H1 (cell line): Measurements from ENCODE around the gene SUSD6. TPM values are rescaled to one million over a fixed set of nuclear protein-coding genes. Genes with fewer than 3 reads are reported as not detected.

Source experiments
- CTCF ChIA-PET: fragments of 300-600 bp; sonication (Branson Sonifier 250); formaldehyde crosslinking; loops from one replicate; lab custom pipeline; 2021; ENCODE audit not compliant: partially characterized antibody; lab: Charles Lee
- POLR2A ChIA-PET: fragments of 300-600 bp; sonication (Branson Sonifier 250); formaldehyde crosslinking; loops from one replicate; lab custom pipeline; 2021; ENCODE audit warnings: inconsistent platforms; ENCODE audit not compliant: partially characterized antibody; lab: Charles Lee
- DNase-seq, 2 experiments: peaks; one replicate each; pipeline versions ENCODE4 v3.0.0 to v3.0.0-alpha.2; 2010 to 2022; ENCODE audit warnings: low spot score in 2 of 2, low read depth in 1 of 2, mixed read lengths in 1 of 2
- FAIRE-seq: peaks from 2 replicates; lab custom pipeline; 2011; peaks lifted over from hg19 to GRCh38; lab: Jason Lieb, UNC
- H2AFZ ChIP-seq: 2 replicates; pipeline ENCODE4 v1.8.1; 2012; ENCODE audit warnings: low read length, inconsistent platforms
- H2AK5ac ChIP-seq: 2 replicates; pipeline ENCODE4 v1.6.1; 2013; ENCODE audit warnings: low read depth, low read length
- H2BK120ac ChIP-seq: replicated peaks from 2 replicates; pipeline ENCODE3; 2013; ENCODE audit warnings: low read depth, low read length, inconsistent platforms
- H2BK12ac ChIP-seq: 2 replicates; pipeline ENCODE4 v1.6.1; 2013; ENCODE audit warnings: low read depth, low read length
- H2BK15ac ChIP-seq: 2 replicates; pipeline ENCODE4 v1.6.1; 2013; ENCODE audit warnings: low read length
- H2BK20ac ChIP-seq: 2 replicates; pipeline ENCODE4 v1.6.1; 2013; ENCODE audit warnings: low read length
- H2BK5ac ChIP-seq: 2 replicates; pipeline ENCODE4 v1.6.1; 2013; ENCODE audit warnings: low read depth, low read length
- H3K14ac ChIP-seq: 2 replicates; pipeline ENCODE4 v1.6.1; 2013; ENCODE audit warnings: inconsistent platforms; ENCODE audit not compliant: insufficient read length
- H3K18ac ChIP-seq: 2 replicates; pipeline ENCODE4 v1.6.1; 2013; ENCODE audit warnings: low read length; ENCODE audit errors: extremely low read depth
- H3K23ac ChIP-seq: 2 replicates; pipeline ENCODE4 v1.6.1; 2013; ENCODE audit warnings: inconsistent platforms; ENCODE audit not compliant: insufficient read length
- H3K23me2 ChIP-seq: 2 replicates; pipeline ENCODE4 v1.6.1; 2013; ENCODE audit warnings: low read depth, low read length
- H3K27ac ChIP-seq: 2 replicates; pipeline ENCODE4 v1.6.1; 2011; ENCODE audit warnings: low read depth, low read length, inconsistent platforms
- H3K27me3 ChIP-seq, 4 experiments: replicated peaks in 1 of 4; 1 replicate in 1 of 4; 2 replicates in 3 of 4; pipeline versions ENCODE4 v1.6.1 to v1.8.1; 2011 to 2013; ENCODE audit warnings: low read length in 3 of 4, mild to moderate bottlenecking in 3 of 4, inconsistent platforms in 2 of 4, mixed read lengths in 2 of 4, moderate library complexity in 1 of 4; ENCODE audit not compliant: control insufficient read depth in 3 of 4, insufficient read depth in 3 of 4; ENCODE audit errors: extremely low read depth in 1 of 4
- H3K36me3 ChIP-seq, 4 experiments: 2 replicates each; pipeline versions ENCODE4 v1.6.1 to v1.8.1; 2011 to 2013; ENCODE audit warnings: mild to moderate bottlenecking in 4 of 4, low read length in 3 of 4, moderate library complexity in 2 of 4, control low read depth in 1 of 4, inconsistent platforms in 1 of 4; ENCODE audit not compliant: insufficient read depth in 4 of 4, control insufficient read depth in 2 of 4
- H3K4ac ChIP-seq: replicated peaks from 2 replicates; pipeline ENCODE3; 2013; ENCODE audit warnings: low read length, low read depth, mixed read lengths, inconsistent platforms; ENCODE audit not compliant: insufficient read length
- H3K4me1 ChIP-seq, 4 experiments: replicated peaks in 1 of 4; 1 replicate in 1 of 4; 2 replicates in 3 of 4; pipeline versions ENCODE4 v1.6.1 to v1.8.1; 2011 to 2013; ENCODE audit warnings: low read length in 3 of 4, inconsistent platforms in 2 of 4, mixed read lengths in 1 of 4; ENCODE audit not compliant: insufficient read depth in 4 of 4, control insufficient read depth in 3 of 4
- H3K4me2 ChIP-seq, 2 experiments: 2 replicates each; pipeline versions ENCODE4 v1.6.1 to v1.8.1; 2011 to 2013; ENCODE audit warnings: low read depth in 2 of 2, low read length in 2 of 2, control low read depth in 1 of 2, inconsistent platforms in 1 of 2, mild to moderate bottlenecking in 1 of 2; ENCODE audit not compliant: insufficient read depth in 1 of 2
- H3K4me3 ChIP-seq, 4 experiments: fragments of 200-600, 300-600 bp in 1 of 4; sonication (generic), shearing (Covaris generic), sonication (Bioruptor Twin) in 1 of 4; 2 replicates each; pipeline versions ENCODE4 v1.5.1 to v1.8.1; 2011 to 2016; ENCODE audit warnings: low read length in 4 of 4, low read depth in 3 of 4, control low read depth in 2 of 4, inconsistent platforms in 2 of 4, mild to moderate bottlenecking in 2 of 4, mixed read lengths in 1 of 4, moderate library complexity in 1 of 4; ENCODE audit not compliant: insufficient read depth in 2 of 4; ENCODE audit errors: extremely low read depth in 1 of 4
- H3K56ac ChIP-seq: replicated peaks from 2 replicates; pipeline ENCODE3; 2013; ENCODE audit warnings: low read depth, mild to moderate bottlenecking, mixed read lengths, low read length, inconsistent platforms; ENCODE audit not compliant: insufficient read length
- H3K79me1 ChIP-seq: 2 replicates; pipeline ENCODE4 v1.6.1; 2013; ENCODE audit warnings: low read depth, low read length, control low read depth
- H3K79me2 ChIP-seq, 2 experiments: 2 replicates each; pipeline versions ENCODE4 v1.6.1 to v1.8.1; 2012 to 2013; ENCODE audit warnings: low read length in 2 of 2, mild to moderate bottlenecking in 2 of 2, inconsistent platforms in 1 of 2; ENCODE audit not compliant: insufficient read depth in 2 of 2, control insufficient read depth in 1 of 2
- H3K9ac ChIP-seq, 4 experiments: replicated peaks in 1 of 4; 1 replicate in 1 of 4; 2 replicates in 3 of 4; pipeline versions ENCODE4 v1.6.1 to v1.8.1; 2011 to 2013; ENCODE audit warnings: low read depth in 3 of 4, low read length in 3 of 4, control low read depth in 2 of 4, mild to moderate bottlenecking in 2 of 4, moderate library complexity in 2 of 4, inconsistent platforms in 1 of 4; ENCODE audit errors: extremely low read depth in 1 of 4
- H3K9me3 ChIP-seq, 2 experiments: 2 replicates each; pipeline versions ENCODE4 v1.6.1 to v1.8.1; 2012 to 2013; ENCODE audit warnings: mild to moderate bottlenecking in 2 of 2, moderate library complexity in 2 of 2, control low read depth in 1 of 2, inconsistent platforms in 1 of 2, low read depth in 1 of 2, low read length in 1 of 2, mixed read lengths in 1 of 2; ENCODE audit not compliant: insufficient read depth in 2 of 2
- H4K20me1 ChIP-seq, 2 experiments: replicated peaks in 1 of 2; 2 replicates each; pipeline versions ENCODE3 to v1.8.1; 2011 to 2013; ENCODE audit warnings: inconsistent platforms in 2 of 2, low read length in 2 of 2, mild to moderate bottlenecking in 1 of 2; ENCODE audit not compliant: insufficient read depth in 2 of 2, control insufficient read depth in 1 of 2
- H4K5ac ChIP-seq: 2 replicates; pipeline ENCODE4 v1.6.1; 2013; ENCODE audit warnings: low read length, low read depth, mixed read lengths, inconsistent platforms; ENCODE audit not compliant: insufficient read length
- H4K8ac ChIP-seq: 2 replicates; pipeline ENCODE4 v1.8.0; 2013; ENCODE audit warnings: mild to moderate bottlenecking, moderate library complexity, low read length, inconsistent platforms; ENCODE audit not compliant: insufficient read depth; ENCODE audit errors: extremely low read depth
- H4K91ac ChIP-seq: replicated peaks from 2 replicates; pipeline ENCODE3; 2013; ENCODE audit warnings: low read length, mixed read lengths, inconsistent platforms; ENCODE audit not compliant: insufficient read length
- BRCA1 ChIP-seq: IDR thresholded peaks from 2 replicates; pipeline ENCODE4 v1.6.1; 2012; ENCODE audit warnings: low read depth, low read length, improper control_type of control experiment
- CREB1 ChIP-seq: IDR thresholded peaks from 2 replicates; pipeline ENCODE4 v1.6.1; 2012; ENCODE audit warnings: inconsistent platforms
- CTCF ChIP-seq, 3 experiments: IDR thresholded peaks; 1 replicate in 2 of 3; 2 replicates in 1 of 3; pipeline versions ENCODE4 v1.5.1 to v1.6.1; 2011; ENCODE audit warnings: low read length in 3 of 3, mild to moderate bottlenecking in 3 of 3, inconsistent platforms in 2 of 3, low read depth in 1 of 3, moderate library complexity in 1 of 3; ENCODE audit not compliant: insufficient read depth in 1 of 3; ENCODE audit errors: control extremely low read depth in 1 of 3
- NANOG ChIP-seq: IDR thresholded peaks from 2 replicates; pipeline ENCODE4 v1.6.1; 2011; ENCODE audit warnings: low read length, low read depth, mild to moderate bottlenecking, inconsistent platforms; ENCODE audit not compliant: insufficient read depth, poor library complexity, severe bottlenecking
- RAD21 ChIP-seq, 2 experiments: IDR thresholded peaks in 1 of 2; conservative IDR thresholded peaks in 1 of 2; 2 replicates each; pipeline ENCODE4 v1.6.1; 2011; ENCODE audit warnings: low read depth in 2 of 2, low read length in 2 of 2, improper control_type of control experiment in 1 of 2, inconsistent platforms in 1 of 2, mild to moderate bottlenecking in 1 of 2, moderate library complexity in 1 of 2
- SAP30 ChIP-seq: fragments of 300-600 bp; sonication (generic); IDR thresholded peaks from 2 replicates; pipeline ENCODE4 v1.7.1; 2012; ENCODE audit warnings: low read length, moderate library complexity, mild to moderate bottlenecking, inconsistent platforms; ENCODE audit not compliant: insufficient read depth, insufficient replicate concordance
- SP1 ChIP-seq: IDR thresholded peaks from 2 replicates; pipeline ENCODE4 v1.6.1; 2011; ENCODE audit warnings: low read depth, low read length
- ZNF274 ChIP-seq: IDR thresholded peaks from 2 replicates; pipeline ENCODE4 v1.7.0; 2012; ENCODE audit warnings: low read length, borderline replicate concordance; ENCODE audit errors: extremely low read depth
- WGBS, 2 experiments: shearing (Covaris generic) in 1 of 2; methylation state at CpG; one replicate each; pipeline versions ENCODE4 v1.1.6 to v1.1.7; 2013 to 2015; ENCODE audit warnings: low lambda C conversion rate in 2 of 2, mixed read lengths in 2 of 2, inconsistent platforms in 1 of 2, low coverage in 1 of 2, missing lambda C conversion rate in 1 of 2; ENCODE audit not compliant: insufficient replicate concordance in 2 of 2, insufficient coverage in 1 of 2, insufficient read length in 1 of 2; ENCODE audit errors: extremely low coverage in 1 of 2, missing lambda C conversion rate in 1 of 2; 5-methylcytosine and 5-hydroxymethylcytosine counted together
- polyA plus RNA-seq, 7 experiments: library from polyadenylated mRNA; depleted of rRNA in 3 of 7; stranded (reverse) in 5 of 7; unstranded in 2 of 7; fragments of >200 nt in 5 of 7; fragments of 200-250 nt in 2 of 7; gene quantifications; 1 replicate in 5 of 7; 2 replicates in 1 of 7; 4 replicates in 1 of 7; pipeline versions ENCODE4 v1.2.1 to v1.2.3, GENCODE V29; 2011 to 2013; ENCODE audit warnings: missing spikeins in 2 of 7, mixed read lengths in 2 of 7
- total RNA-seq: library from RNA; stranded (reverse); fragmentation: NEBNext Ultra II Directional; extraction: Animal tissue kit (Norgen Biotek cat#: 25700); gene quantifications from 2 replicates; pipeline ENCODE4 v1.2.1, GENCODE V29; 2021

SUSD6 gene
- total and polyA plus RNA-seq, 2 of the 8 experiments (the other 6 are each of a cell fraction or from before 2014, with no cell fraction given): 3.0 to 3.8 TPM

DNA sequence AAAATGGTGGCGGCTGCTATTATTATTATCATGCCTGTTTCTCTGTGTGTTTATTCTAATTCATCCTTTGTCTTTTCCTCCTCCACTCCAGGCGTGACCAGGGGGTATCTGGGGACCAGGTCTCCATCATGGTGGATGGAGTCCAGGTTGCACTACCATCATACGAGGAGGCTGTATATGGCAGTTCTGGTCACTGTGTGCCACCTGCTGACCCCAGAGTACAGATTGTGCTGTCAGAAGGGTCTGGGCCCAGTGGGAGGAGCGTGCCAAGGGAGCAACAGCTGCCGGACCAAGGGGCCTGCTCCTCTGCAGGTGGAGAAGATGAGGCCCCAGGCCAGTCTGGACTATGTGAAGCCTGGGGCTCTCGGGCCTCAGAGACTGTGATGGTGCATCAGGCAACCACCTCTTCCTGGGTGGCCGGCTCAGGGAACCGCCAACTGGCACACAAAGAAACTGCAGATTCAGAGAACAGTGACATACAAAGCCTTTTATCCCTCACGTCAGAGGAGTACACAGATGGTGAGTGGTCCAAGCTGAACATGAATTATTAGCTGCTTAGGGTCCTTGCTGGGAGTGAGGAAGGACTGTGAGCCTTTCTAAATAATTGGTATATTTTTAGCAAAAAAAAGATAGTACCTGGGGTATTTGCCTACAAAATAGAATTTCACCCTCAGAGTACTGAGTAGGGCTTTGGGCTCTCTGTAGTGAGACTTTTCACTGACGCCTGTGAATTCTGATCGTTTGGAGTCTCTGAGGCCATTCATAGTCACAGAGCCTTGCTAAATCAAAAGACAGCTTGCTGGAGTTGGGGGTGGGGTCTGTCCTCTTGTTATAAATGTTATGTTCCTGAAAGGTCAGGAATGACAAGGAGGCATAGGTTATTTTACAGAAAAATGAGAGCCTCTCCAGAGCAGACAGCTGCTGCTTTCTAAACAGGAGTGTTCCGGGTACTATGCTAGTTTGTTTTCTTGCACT lies 97.5 kb downstream of the SUSD6 start:
- no peak overlapping the region for H4K91ac ChIP-seq
- no peaks in the 10 kb centered on the region for H3K27me3 ChIP-seq
- POLR2A ChIA-PET: interaction anchor here (0.6 to 0.9 kb wide), 2 partner anchors 33 to 126 kb away, joined by 3 read pairs; no protein-coding TSS in a partner anchor
- no peaks in the 10 kb centered on the region for H3K79me1 ChIP-seq
- H3K4me2 ChIP-seq: no peak overlapping the region
- no peaks in the 10 kb centered on the region for H3K23me2 ChIP-seq
- no peak overlapping the region for H4K8ac ChIP-seq
- no peaks in the 10 kb centered on the region for H4K20me1 ChIP-seq
- no peak overlapping the region for H2AK5ac ChIP-seq
- H2BK15ac ChIP-seq: no peak overlapping the region
- no peak overlapping the region for H3K4me3 ChIP-seq
- peak overlapping the region; percentile 4 for H3K4ac ChIP-seq
- H2BK20ac ChIP-seq: no peak overlapping the region
- H3K27ac ChIP-seq: no peak overlapping the region
- peaks cover 8 to 28% (median 20%) of the 10 kb centered on the region in 4 experiments for H3K4me1 ChIP-seq
- no peak overlapping the region for H3K9ac ChIP-seq
- H3K23ac ChIP-seq: no peak overlapping the region
- H3K36me3 ChIP-seq: no peaks in the 10 kb centered on the region
- no peaks in the 10 kb centered on the region for H3K79me2 ChIP-seq
- 76% methylated on average over 12 of the region's 12 CpGs; no CpG with 5 or more reads in 1 of the 2 experiments for WGBS, 2 experiments
- no peak overlapping the region for H4K5ac ChIP-seq
- no peak overlapping the region for H2BK120ac ChIP-seq
- no peak overlapping the region for H2AFZ ChIP-seq
- no peak overlapping the region for H2BK5ac ChIP-seq
- peak overlapping the region; percentile 31; the same call in 1 of the 2 replicates for H2BK12ac ChIP-seq
- no peak overlapping the region for H3K14ac ChIP-seq
- DNase-seq (no peak), FAIRE-seq (no peak)
- CTCF ChIA-PET: interaction anchor here (0.7 to 4.9 kb wide), 22 partner anchors 10 to 174 kb away, joined by 3 to 39 read pairs (median 4); partner anchors contain the start of gene SUSD6
- H3K56ac ChIP-seq: no peak overlapping the region
- no peaks in the 10 kb centered on the region for H3K9me3 ChIP-seq
- 0 out of 2 replicates have a peak overlapping the region, but pooled peaks have one; percentile 68 for H3K18ac ChIP-seq
- TF ChIP-seq CREB1 (no peak), NANOG (no peak), BRCA1 (no peak), RAD21 (IDR thresholded peaks at IDR 0.05 in 1 of 2, conservative IDR thresholded peaks at IDR 0.05 in 1 of 2; ENCODE audit: low read depth in 2 of 2, low read length in 2 of 2) (peak; percentile 47 to 68), SAP30 (no peak), CTCF (IDR thresholded peaks at IDR 0.05; ENCODE audit: control extremely low read depth in 1 of 3, insufficient read depth in 1 of 3, low read depth in 1 of 3, low read length in 3 of 3) (peak; percentile 44 to 66 (median 60)), SP1 (no peak), ZNF274 (no peak)
